GM12801 (cell line): Measurements from ENCODE around the gene NCKAP5.

ENCODE experiments used
- TF ChIP-seq, protein P1 (sequence below): IDR thresholded peaks from one replicate; pipeline ENCODE4 v1.5.1; 2011; ENCODE audit warnings: control low read depth; ENCODE audit not compliant: insufficient read length; ENCODE audit errors: extremely low read depth

NCKAP5 gene

GRCh38 chr2:133166031-133166430 lies 402.2 kb downstream of the NCKAP5 start:
- TF ChIP-seq, protein P1, sequence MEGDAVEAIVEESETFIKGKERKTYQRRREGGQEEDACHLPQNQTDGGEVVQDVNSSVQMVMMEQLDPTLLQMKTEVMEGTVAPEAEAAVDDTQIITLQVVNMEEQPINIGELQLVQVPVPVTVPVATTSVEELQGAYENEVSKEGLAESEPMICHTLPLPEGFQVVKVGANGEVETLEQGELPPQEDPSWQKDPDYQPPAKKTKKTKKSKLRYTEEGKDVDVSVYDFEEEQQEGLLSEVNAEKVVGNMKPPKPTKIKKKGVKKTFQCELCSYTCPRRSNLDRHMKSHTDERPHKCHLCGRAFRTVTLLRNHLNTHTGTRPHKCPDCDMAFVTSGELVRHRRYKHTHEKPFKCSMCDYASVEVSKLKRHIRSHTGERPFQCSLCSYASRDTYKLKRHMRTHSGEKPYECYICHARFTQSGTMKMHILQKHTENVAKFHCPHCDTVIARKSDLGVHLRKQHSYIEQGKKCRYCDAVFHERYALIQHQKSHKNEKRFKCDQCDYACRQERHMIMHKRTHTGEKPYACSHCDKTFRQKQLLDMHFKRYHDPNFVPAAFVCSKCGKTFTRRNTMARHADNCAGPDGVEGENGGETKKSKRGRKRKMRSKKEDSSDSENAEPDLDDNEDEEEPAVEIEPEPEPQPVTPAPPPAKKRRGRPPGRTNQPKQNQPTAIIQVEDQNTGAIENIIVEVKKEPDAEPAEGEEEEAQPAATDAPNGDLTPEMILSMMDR, result no peak

- TF ChIP-seq, protein P1, result no peak
These were observed 405.2 kb downstream of the NCKAP5 start for GRCh38 chr2:133163111-133163510.

- TF ChIP-seq, protein P1, result no peak
These were observed 409.8 kb downstream of the NCKAP5 start for GRCh38 chr2:133158442-133158841.

GRCh38 chr2:133158024-133158423 lies 410.2 kb downstream of the NCKAP5 start:
- TF ChIP-seq, protein P1, result no peak

DNA sequence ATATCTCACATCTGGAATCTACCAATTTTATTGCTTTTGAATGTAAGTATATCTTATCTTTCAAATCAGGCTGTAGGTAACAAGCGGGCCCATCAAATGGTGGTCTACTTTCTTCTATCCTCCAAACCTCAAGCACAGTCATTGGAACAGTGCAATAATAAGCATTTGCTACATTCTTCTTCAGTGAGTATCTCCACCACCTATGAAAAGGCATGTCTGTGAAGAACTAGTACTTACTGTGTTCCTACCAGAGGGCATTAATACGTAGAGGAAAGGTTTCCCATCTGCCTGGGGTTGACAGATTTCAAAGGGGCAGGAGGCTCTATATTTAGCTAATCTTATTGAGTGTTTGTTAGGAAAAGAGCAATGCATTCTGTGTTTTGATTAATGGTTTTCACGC lies 411.1 kb downstream of the NCKAP5 start:
- TF ChIP-seq, protein P1, result no peak

DNA sequence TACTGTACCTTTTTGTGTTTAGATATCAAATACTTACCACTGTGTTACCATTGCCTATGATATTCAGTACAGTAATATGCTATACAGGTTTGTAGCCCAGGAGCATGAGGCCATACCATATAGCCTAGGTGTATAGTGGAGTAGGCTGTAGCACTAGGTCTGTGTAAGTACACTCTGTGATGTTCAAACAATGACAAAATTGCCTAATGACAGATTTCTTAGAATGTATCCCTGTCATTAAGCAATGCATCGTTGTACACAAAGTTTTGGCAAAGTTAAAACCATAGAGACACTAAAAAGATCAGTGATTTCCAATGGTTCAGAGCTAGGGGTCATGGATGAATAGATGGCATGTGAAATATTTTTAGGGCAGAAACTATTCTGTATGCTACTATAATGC lies 415.5 kb downstream of the NCKAP5 start:
- TF ChIP-seq, protein P1, result no peak

GRCh38 chr2:133148187-133148586 lies 420.1 kb downstream of the NCKAP5 start:
- TF ChIP-seq, protein P1, result no peak

DNA sequence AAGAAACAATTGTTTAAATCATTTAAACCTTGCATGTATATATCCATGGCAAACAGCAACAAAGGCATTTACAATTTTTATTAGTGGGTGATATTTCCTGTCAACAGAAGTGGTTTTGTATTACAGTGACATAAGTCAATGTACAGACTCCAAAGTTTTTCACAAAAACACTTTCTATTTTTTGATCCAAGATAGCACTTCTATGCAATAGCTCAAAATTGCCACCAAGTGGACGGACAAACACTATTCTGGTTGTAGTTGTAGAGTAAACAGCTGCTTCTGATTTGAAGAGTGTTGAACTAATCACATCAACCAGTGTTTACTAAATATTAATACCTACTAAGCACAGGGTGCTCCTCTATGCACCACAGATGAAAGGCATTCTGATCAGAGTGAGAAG lies 421.4 kb downstream of the NCKAP5 start:
- TF ChIP-seq, protein P1, result no peak
